Activated CD8-positive, alpha-beta memory T cell treated with anti-CD3 and anti-CD28 coated beads for 36 hours (primary cell): Measurements from ENCODE around the gene TRNAU1AP. TPM values are rescaled to one million over a fixed set of nuclear protein-coding genes. Genes with fewer than 3 reads are reported as not detected.
"Not testable (repeated sequence)": the region's sequence is repeated elsewhere in the genome, so short reads cannot be mapped to it uniquely, and the experiment has no call there.

ENCODE experiments used
- CTCF ChIA-PET: fragments of 350-600 bp; sonication (Branson Sonifier 250); formaldehyde crosslinking; loops from one replicate; lab custom pipeline; 2021; ENCODE audit warnings: antibody characterized with exemption; lab: Charles Lee
- POLR2A ChIA-PET: fragments of 350-600 bp; sonication (Branson Sonifier 250); formaldehyde crosslinking; loops from one replicate; lab custom pipeline; 2021; ENCODE audit warnings: antibody characterized with exemption; lab: Charles Lee
- total RNA-seq, 2 experiments: library from RNA; stranded (reverse); gene quantifications; one replicate each; pipeline ENCODE4 v1.2.3, GENCODE V29; 2021

The TRNAU1AP gene
- total RNA-seq, 2 experiments from 2014 or later = 40.9 to 42.9 TPM

DNA sequence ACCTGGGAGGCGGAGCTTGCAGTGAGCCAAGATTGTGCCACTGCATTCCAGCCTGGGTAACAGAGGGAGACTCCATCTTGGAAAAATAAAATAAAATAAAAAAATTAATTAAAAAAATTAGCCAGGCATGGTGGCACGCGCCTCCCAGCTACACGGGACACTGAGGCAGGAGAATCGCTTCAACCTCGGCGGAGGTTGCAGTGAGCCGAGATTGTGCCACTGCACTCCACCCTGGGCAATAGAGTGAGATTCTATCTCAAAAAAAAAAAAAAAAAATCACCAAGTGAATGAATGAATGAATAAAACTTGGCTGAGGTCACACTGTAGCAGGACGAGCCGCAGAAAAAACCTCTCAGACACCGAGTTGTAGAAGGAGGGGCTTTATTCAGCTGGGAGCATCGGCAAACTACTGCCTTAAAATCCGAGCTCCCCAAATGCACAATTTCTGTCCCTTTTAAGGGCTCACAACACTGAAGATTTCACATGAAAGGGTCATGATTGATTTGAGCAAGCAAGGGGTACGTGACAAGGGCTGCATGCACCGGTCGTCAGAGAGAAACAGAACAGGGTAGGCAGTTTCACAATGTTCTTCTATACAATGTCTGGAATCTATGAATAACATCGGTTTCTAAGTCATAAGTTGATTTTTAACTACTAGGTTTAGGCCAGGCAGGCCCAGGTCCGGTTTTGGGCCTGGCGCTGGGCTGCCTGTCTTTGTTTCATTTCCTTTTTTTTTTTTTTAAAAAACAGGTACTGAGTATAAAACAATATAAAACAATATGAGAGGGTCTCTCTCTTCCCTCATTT, 33.9 kb downstream of the TRNAU1AP start:
- POLR2A ChIA-PET = interaction anchor here (0.6 kb wide), 1 partner anchor 13 kb away, joined by 3 read pairs; no protein-coding TSS in a partner anchor
- CTCF ChIA-PET = not testable (repeated sequence)

DNA sequence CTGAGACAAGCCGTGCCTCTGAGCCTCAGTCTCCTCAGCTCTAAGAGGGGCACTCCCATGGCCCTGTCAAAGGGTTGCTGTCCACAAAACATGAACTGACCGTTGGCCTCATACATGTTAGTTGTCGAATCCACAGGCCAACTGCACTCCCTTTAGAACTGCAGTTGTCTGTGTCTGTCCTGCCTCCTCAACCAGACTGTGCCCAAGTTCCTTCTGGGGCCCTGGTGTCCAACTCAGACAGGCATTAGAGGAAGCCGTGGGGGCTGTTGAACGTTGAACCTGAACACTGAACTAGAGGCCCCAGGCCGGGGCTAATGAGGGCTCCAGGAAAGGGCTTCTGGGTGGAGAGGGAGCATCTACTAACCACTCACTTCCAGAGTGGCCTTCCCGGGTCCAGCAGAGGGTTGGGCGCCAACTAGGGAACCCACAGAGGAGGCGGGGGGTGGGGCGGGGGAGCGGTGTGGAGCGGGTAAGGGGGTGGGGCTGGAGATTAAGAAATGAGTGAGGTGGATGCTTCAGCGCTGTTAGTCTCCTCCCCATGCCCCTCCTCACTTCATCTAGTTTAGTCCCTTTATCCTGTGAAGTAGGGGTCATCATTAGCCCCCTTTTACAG, 38.9 kb downstream of the TRNAU1AP start, which contains the start of gene RAB42:
RAB42 (plus strand) TSS at position 558 of the 613 bp plus-strand sequence. CDS start 247 bp downstream, outside the sequence.
- ChIA-PET CTCF (no interaction called here), POLR2A (interaction anchor here (0.6 to 1.0 kb wide), 2 partner anchors 10 to 51 kb away, joined by 4 to 5 read pairs; partner anchors contain the start of gene TAF12)

DNA sequence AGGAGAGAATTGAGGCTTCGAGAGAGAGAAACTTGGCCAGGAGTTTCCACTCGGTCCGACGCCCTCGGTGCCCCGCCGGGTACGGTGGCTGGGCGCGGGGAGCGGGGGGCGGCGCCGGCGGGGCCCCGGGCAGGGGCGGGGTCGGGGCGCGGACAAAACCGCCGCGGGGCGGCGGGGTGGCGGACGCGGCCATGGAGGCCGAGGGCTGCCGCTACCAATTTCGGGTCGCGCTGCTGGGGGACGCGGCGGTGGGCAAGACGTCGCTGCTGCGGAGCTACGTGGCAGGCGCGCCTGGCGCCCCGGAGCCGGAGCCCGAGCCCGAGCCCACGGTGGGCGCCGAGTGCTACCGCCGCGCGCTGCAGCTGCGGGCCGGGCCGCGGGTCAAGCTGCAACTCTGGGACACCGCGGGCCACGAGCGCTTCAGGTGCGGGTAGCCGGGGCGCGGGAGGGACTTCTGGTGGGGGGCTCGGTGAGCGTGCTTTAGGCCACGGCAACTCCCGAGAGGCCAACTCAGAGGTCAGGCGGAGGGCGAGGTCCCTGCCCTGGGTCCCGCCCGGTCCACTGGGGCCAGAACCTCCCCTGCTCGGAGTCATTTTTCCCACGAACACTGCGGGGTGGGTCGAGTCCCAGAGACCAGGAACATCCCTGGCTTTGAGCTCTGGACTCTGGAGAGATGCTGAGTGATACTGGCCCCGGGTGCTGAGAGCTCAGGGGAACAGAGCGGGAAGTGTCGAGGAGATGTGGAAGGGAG, 39.6 kb downstream of the TRNAU1AP start:
- POLR2A ChIA-PET = interaction anchor here (1.0 kb wide), 1 partner anchor 11 kb away, joined by 5 read pairs; no protein-coding TSS in a partner anchor

DNA sequence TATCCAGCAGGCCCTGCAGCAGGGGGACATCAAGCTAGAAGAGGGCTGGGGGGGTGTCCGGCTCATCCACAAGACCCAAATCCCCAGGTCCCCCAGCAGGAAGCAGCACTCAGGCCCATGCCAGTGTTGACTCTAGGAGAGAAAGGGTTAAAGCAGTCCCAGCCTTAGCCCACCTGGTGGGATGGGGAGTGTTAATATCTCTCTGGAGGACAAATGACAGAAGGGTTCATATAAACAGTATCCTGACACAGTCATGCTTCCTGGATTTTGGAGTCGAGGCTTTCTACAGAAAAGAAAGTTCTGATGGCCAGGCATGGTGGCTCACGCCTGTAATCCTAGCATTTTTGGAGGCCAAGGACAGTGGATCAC, 41.1 kb downstream of the TRNAU1AP start:
- POLR2A ChIA-PET, CTCF ChIA-PET: not testable (repeated sequence)

More for the DNA sequence above, 39.6 kb downstream of the TRNAU1AP start:
- CTCF ChIA-PET = no interaction called here

DNA sequence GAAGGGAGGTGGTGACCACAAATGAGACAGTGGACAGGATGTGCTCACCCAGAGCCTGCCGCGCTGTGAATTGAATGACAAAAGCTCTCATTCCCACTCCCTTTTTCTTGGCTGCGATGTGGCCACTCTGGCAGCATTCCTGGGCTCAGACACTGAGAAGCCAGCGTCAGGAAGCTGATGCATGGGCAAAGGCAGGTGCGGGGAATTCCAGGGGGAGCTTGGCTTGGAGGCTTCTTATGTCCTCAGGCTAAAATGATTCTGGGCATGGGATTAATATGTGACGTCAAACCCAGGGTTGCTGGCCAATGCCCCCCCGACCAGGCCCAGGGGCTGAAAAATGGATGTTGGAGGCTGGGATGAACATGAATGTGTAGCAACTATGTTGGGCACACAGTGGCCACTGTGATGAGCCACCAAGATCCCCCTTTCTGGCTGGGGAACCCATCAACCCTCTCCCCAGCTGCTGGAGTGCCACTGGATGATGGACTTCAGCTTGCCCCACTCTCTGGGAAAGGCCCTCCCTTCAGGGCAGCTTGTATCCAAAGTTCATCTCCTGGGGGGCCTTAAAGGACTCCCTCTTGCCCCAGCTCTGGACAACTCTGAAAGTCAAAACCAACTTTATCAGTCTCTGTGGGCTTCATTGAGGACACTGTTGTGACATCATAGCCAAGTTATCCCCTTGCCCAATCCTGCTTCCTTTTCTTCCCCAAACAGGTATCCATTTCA, 42.0 kb downstream of the TRNAU1AP start:
- POLR2A ChIA-PET = not testable (repeated sequence)
- CTCF ChIA-PET = interaction anchor here (0.6 kb wide), 1 partner anchor 201 kb away, joined by 3 read pairs; no protein-coding TSS in a partner anchor

DNA sequence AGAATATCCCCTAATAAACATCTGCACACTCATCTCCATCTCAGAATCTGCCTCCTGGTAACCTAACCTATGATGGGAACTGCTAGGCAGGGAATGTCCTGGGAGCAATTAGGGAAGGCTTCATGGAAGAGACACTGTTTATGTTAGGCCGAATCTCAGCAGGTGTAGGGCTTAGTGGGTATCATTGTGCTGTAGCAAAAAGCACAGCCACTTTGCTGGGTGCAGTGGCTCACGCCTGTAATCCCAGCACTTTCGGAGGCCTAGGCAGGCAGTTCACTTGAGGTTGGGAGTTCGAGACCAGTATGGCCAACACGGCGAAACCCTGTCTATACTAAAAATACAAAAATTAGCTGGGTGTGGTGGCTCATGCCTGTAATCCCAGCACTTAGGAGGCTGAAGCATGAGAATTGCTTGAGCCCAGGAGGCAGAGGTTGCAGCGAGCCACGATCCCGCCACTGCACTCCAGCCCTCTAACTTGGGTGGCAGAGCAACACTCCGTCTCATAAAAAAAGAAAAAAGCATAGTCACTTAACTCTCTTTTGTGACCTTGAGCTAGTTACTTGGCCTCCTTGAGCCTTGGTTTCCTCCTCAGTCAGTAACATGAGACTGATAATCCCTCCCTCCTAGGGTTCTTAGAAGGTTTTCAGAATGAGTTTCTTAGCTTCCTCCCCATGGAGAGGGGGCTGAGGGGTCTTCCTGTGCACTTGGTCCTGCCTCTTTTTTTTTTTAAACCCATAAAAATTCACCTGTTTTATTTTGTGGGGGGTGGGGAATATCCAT, 42.7 kb downstream of the TRNAU1AP start:
- ChIA-PET CTCF (interaction anchor here (0.5 kb wide), 1 partner anchor 234 kb away, joined by 3 read pairs; no protein-coding TSS in a partner anchor), POLR2A (no interaction called here)

DNA sequence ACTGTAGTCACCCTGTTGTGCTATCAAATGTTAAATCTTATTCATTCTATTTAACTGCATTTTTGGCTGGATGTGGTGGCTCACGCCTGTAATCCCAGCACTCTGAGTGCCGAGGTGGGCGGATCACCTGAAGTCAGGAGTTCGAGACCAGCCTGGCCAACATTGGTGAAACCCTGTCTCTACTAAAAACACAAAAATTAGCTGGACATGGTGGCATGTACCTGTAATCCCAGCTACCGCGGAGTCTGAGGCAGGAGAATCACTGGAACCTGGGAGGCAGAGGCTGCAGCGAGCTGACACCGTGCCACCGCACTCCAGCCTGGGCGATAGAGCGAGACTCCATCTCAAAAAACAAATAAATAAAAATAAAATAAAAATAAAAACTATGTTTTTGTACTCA, 43.4 kb downstream of the TRNAU1AP start:
- POLR2A ChIA-PET, CTCF ChIA-PET: not testable (repeated sequence)

DNA sequence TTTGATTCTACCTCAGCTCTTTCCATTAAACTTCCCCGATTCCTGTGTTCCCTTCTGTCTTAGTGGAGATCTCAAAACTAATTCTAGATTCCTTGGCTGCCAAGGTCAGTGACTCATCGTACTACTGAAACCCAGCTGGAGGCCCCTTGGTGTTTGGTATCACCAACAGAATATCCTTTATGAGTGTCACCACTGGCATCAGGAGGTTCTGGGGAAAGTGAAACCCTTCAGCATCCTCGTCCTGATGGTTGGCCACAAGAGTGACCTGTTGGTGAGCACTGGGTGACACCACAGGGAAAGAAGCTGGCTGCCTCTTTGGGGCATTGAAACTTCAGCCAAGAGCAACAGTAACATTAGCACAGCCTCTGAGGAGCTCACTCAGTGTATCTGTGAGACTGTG, 48.8 kb downstream of the TRNAU1AP start:
- ChIA-PET CTCF (interaction anchor here (1.0 to 1.4 kb wide), 2 partner anchors 24 to 32 kb away, joined by 3 read pairs; no protein-coding TSS in a partner anchor), POLR2A (interaction anchor here (0.9 to 2.9 kb wide), 2 partner anchors 20 to 22 kb away, joined by 3 to 13 read pairs; no protein-coding TSS in a partner anchor)

DNA sequence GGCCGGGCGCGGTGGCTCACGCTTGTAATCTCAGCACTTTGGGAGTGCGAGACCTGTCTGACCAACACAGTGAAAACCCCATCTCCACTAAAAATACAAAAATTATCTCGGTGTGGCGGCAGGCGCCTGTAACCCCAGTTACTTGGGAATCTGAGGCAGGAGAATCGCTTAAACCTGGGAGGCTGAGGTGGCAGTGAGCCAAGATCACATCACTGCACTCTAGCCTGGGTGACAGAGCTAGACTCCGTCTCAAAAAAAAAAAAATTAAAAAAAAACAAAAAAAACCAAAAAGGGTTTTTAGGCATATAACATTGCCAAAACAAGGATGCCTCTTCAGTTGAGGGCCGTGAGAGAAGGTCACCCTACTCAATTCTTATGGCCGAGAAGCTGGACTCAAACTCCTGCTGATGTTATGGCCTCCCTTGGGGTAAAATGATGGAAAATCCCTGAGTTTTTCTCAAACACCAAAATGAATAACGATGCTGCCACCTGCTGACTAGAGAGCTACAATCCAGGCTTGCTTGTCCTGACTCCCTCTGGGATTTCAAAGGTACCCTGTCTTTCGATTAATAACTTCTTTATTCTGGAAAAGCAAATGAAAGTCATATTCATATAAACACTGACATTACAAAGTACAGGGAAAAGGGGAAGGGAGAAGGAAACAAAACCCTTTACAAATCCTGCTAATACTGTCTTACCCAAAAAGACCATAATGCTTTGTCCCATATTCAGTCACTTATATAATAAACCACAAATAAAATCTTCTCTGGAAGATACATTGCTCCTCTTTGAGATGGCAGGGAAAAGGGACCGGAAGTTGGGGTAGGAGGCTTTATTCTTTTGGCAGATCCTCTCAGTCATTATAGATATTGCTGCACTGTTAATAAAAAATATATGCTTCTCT, 49.9 kb downstream of the TRNAU1AP start:
- CTCF ChIA-PET = interaction anchor here (0.6 to 1.5 kb wide), 6 partner anchors 19 to 88 kb away, joined by 3 to 4 read pairs (median 3); partner anchors contain the start of gene RNU11
- POLR2A ChIA-PET = interaction anchor here (0.5 to 2.9 kb wide), 3 partner anchors 21 to 193 kb away, joined by 3 to 13 read pairs (median 3); no protein-coding TSS in a partner anchor

DNA sequence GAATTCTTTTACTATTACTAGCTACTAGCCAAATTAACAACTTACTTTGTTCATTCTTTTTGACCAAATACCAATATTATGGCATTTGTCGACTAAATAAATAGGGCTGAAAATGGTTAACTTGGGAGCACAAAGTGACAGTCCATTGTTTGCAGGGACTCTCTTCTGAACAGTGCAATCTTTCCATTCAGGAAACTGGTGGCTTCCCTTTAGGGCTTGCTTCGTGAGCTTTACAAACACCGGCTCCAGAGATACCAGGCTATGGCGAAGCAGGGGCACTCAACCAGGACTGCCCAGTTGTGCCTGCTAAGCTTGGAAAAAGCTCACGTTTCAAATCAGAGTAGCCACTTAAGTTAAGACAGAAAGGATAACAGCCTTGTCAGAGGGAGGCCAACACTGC, 51.5 kb downstream of the TRNAU1AP start:
- ChIA-PET CTCF (interaction anchor here (1.5 to 1.6 kb wide), 2 partner anchors 86 to 87 kb away, joined by 3 read pairs; no protein-coding TSS in a partner anchor), POLR2A (interaction anchor here (2.9 kb wide), 1 partner anchor 22 kb away, joined by 13 read pairs; no protein-coding TSS in a partner anchor)

DNA sequence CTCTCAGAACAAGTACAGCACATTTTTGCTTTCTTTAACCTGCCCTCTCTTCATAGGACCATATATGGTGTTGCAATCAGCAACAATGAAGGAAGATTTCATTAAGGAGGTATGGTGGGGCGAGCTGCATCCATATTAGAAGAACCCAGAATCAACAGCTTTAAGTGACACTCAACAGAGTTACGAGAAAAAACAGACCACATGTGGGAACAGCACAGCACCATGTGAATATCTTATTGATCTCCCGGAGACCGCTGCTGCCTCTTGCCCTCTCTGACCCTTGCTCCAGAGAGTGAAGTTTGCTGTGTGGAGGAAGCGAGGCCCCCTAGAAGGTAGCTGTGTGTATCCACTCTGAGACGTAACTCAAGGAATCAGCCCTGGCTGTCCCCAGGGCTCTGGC, 52.1 kb downstream of the TRNAU1AP start:
- ChIA-PET CTCF (interaction anchor here (1.6 kb wide), 1 partner anchor 86 kb away, joined by 3 read pairs; no protein-coding TSS in a partner anchor), POLR2A (no interaction called here)

DNA sequence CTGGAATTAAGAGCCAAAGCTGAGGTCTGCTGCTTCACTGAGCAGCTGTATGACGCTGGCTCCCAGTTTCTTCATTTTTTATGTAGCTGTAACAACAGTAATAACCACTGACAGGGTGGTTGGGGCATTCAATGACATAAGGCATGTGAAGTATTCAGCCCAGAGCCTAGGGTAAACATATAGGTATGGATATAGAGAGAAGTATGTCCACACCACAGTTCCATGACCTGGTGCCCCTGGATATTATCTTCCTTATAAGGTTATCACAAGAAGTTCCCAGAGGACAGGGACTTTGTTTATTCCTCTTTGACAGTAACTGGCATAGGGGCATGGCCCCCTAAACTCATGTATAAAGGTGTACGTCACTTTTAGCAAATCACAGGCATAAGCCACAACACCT, 53.9 kb downstream of the TRNAU1AP start:
- ChIA-PET POLR2A (no interaction called here), CTCF (no interaction called here)

DNA sequence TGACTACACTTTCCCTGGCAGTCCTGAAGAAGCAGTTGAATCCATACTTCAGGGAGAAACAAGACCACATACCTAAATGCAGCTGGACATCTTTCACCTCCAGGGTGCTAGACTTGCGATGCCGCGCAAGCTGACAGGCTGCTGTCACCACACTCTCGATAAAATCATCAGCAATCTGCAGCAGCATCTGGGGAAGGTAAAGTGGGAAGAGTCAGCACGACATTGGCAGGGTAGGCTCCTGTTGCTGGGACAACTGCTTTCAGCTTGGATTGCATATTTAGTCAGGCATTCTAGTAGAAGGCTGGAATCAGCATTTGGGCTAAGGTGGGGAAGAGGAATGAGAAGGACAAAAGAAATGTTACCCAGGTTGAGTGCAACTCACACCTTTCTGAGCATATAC, 60.3 kb downstream of the TRNAU1AP start:
- ChIA-PET CTCF (no interaction called here), POLR2A (no interaction called here)
